NAMALWA (cell line): ENCODE measurements around the gene STARD6.
A peak's percentile ranks its signal among the peaks of the same experiment; 100 is the strongest.
"Not testable (repeated sequence)": the region's sequence is repeated elsewhere in the genome, so short reads cannot be mapped to it uniquely, and the experiment has no call there.

Experiments
- DNase-seq: peaks from one replicate; pipeline ENCODE4 v3.0.0-alpha.2; 2015; ENCODE audit warnings: low spot score

The STARD6 gene

DNA sequence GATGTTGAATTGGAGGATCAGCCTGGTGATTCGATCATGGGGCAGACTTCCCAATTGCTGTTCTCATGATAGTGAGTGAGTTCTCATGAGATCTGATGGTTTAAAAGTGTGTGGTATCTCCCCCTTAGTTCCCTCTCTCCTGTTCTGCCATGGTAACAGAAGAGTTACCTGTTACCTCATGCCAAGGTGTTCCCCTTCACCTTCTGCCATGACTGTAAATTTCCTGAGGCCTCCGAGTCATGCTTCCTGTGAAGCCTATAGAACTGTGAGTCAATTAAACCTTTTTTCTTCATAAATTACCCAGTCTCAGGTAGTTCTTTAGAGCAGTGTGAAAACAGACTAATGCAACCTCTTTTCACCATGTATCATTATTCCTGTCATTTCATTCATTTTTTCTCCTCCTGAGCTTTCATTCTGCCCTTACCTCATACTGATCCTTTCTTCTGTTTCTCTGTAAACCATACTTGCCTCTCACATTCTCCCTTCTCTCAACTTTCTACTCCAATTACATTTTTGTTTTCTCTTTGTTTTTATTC lies 22.0 kb downstream of the STARD6 start:
- no peak for DNase-seq

- DNase-seq: no peak
These were observed 26.7 kb downstream of the STARD6 start for GRCh38 chr18:54330768-54331548.

GRCh38 chr18:54329787-54330186 lies 27.9 kb downstream of the STARD6 start:
- no peak for DNase-seq

GRCh38 chr18:54327818-54328217 lies 29.8 kb downstream of the STARD6 start:
- DNase-seq: no peak

DNA sequence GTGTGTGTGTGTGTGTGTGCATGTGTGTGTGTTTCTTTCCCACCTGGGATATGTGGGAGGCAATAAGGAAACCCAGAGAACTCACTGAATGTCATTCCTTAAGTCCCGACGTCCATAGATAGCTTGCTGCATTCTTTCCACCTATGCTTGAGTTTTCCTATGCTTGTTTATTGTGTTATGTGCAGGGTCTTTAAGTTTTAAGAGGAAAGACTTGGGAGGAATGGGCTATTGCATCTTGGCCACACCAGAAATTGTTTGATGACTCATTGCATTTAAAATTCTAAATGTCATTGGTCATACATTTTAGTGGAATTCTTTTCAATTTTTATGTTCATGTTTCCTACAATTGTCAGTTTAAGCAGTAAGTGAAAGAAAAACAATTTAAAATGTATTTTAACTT lies 33.7 kb downstream of the STARD6 start:
- DNase-seq: no peak

DNA sequence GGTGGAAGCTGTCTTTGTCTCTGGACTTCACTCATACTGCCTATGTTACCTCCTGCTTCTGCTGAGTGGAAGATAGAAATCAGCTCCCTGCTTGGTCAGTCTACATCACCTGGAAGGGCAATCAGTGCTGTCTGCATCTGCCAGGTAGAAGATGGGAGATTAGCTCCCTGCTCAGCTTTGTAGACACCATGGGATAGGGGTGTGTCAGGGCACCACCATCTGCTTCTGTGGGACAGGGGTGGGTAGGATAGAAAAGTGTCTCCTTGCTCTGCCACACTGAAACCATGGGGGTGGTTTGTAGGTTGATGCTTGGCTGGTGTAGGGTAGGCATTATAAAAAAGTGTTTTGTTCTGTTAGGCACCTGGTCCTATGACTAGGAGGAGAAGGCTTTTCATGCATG lies 34.1 kb downstream of the STARD6 start:
- no peak for DNase-seq

DNA sequence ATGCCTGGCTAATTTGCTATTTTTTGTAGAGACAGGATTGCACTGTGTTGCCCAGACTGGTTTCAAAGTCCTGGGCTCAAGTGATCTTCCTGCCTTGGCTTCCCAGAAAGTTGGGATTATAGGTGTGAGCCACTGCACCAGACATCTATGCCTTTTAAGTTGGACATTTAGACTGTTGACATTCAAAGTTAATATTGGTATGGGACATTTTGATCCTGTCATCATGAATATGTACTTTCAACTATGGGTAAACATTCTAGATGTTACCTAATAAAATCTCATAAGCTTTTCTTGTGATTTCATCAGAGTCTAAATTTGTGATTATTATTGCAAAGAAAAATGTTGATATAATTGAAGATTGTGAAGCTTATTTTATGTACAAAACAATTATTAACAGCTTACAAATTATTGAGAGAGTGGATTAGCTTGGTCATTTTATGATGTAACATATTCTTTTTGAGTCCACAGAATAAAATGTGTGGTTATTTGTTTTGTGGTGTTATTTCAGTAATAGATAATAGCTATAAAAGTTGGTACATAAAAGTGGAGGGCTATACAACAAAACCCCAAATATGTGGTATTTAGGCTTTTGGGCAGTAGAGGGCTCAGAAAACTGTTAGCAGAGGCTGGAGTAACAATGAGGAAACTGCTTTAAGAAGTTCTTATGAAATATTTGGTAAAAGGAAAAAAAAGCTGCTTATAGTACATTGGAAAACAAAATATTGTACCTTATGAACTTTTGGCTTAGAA lies 41.4 kb downstream of the STARD6 start:
- DNase-seq: no peak

- not testable (repeated sequence) for DNase-seq
These were observed 48.1 kb downstream of the STARD6 start for GRCh38 chr18:54309564-54309963.

- DNase-seq: no peak
These were observed 54.2 kb downstream of the STARD6 start for GRCh38 chr18:54303408-54303807.

DNA sequence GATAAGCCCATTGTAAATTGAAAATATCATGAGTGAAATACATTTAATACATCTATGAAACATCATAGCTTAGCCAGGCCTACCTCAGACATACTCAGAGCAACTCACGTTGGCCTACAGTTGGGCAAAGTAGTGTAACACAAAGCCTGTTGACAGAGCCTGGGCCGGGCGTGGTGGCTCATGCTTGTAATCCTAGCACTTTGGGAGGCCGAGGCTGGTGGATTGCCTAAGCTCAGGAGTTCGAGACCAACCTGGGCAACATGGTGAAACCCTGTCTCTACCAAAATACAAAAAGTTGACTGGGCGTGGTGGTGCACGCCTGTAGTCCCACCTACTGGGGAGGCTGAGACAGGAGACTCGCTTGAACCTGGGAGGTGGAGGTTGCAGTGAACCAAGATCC lies 58.7 kb downstream of the STARD6 start:
- not testable (repeated sequence) for DNase-seq

GRCh38 chr18:54296062-54296461 lies 61.6 kb downstream of the STARD6 start:
- DNase-seq: peak; percentile 37

- no peak for DNase-seq
These were observed 63.4 kb downstream of the STARD6 start for GRCh38 chr18:54294274-54294673.

DNA sequence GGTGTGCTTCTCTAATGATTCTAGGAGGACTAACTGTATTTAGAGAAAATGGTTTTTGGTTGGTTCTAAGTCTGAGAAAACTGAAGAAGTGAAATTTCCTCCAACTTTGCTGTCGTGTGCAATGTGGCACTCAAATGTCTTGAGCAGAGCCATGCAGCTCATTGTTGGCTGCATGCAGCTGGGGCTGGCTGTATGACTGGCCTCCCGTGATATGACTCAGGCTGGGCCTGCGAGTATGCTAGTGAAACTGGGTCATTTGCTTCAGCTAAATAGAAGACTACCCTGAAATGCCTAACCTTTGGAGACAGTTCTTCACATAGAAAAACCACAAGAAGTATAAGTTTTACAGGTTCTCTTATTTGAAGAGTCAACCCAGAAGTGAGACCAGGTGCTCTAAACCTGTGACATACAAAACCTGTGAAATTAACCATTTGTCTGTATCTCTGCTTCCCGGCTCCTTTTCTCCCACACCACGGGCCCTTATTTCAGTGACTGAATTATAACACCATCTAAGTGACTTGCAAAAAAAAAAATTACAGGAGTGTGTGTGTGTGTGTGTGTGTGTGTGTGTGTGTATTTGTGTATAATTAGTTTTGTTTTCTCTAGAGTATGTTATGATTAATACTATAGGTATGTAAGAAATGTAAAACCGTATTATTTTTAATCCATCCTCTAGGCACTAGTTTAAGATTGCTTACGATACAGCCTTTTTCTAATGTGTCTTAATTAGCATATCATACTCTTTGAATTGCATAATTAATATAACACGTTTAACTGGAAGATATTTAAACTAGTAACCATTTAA lies 72.5 kb downstream of the STARD6 start:
- DNase-seq: no peak

- no peak for DNase-seq
These were observed 73.1 kb downstream of the STARD6 start for GRCh38 chr18:54284535-54284934.

GRCh38 chr18:54280220-54280569 lies 77.5 kb downstream of the STARD6 start:
- DNase-seq: no peak

GRCh38 chr18:54279477-54280219 lies 78.0 kb downstream of the STARD6 start:
- DNase-seq: no peak

DNA sequence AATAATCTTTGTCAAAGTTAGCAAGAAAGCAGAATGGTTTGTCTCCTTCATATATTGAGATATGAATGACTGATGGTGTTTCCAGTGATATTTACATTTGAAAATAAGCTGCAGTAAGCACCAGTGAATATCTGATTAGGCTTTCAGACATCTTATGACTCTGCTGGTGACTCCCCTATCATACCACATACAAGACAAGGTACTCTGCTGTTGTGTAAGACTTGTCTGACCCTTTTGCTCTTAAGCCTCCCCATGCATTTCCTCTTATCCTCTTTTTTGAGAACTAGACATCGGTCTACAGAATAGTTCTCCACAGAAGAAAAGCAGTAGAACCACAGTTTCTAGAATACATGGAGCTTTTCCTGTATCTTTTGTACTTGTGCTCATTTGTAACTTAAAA lies 79.0 kb downstream of the STARD6 start:
- DNase-seq: no peak

- no peak for DNase-seq
These were observed 79.8 kb downstream of the STARD6 start for GRCh38 chr18:54277899-54278298.
